ENCODE results near the gene EPHB6.

EPHB6 gene

GRCh38 chr7:142887282-142888015 is 32.6 kb downstream of the EPHB6 start:
- no peak overlapping the region for H3K4me3 ChIP-seq (ENCODE audit: low read length)
- TF ChIP-seq, protein P1, sequence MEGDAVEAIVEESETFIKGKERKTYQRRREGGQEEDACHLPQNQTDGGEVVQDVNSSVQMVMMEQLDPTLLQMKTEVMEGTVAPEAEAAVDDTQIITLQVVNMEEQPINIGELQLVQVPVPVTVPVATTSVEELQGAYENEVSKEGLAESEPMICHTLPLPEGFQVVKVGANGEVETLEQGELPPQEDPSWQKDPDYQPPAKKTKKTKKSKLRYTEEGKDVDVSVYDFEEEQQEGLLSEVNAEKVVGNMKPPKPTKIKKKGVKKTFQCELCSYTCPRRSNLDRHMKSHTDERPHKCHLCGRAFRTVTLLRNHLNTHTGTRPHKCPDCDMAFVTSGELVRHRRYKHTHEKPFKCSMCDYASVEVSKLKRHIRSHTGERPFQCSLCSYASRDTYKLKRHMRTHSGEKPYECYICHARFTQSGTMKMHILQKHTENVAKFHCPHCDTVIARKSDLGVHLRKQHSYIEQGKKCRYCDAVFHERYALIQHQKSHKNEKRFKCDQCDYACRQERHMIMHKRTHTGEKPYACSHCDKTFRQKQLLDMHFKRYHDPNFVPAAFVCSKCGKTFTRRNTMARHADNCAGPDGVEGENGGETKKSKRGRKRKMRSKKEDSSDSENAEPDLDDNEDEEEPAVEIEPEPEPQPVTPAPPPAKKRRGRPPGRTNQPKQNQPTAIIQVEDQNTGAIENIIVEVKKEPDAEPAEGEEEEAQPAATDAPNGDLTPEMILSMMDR (IDR thresholded peaks at IDR 0.05; ENCODE audit: insufficient read depth, low read depth, low read length, missing control alignments), result no peak
- DNase-seq (ENCODE audit: low read depth), result no peak

DNA sequence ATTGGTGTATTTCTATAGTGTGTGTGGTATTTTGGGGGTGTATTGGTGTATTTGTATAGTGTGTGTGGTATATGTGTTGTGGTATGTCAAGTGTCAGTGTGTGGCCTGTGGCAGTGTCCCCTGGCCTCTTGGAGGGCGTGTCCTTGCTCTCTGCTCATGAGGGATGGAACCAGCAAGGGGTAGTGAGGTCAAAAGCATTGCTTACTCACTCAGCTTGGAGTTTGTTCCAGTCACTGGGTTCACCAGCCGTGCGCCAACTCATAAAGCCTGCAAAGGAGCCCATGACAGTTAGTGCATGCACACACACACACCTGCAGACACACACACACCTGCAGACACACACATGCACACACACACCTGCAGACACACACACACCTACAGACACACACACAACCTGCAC is 34.9 kb downstream of the EPHB6 start:
- DNase-seq (ENCODE audit: low read depth), result no peak
- TF ChIP-seq, protein P1 (IDR thresholded peaks at IDR 0.05; ENCODE audit: insufficient read depth, low read depth, low read length, missing control alignments), result no peak
- no peak overlapping the region for H3K4me3 ChIP-seq (ENCODE audit: low read length)

DNA sequence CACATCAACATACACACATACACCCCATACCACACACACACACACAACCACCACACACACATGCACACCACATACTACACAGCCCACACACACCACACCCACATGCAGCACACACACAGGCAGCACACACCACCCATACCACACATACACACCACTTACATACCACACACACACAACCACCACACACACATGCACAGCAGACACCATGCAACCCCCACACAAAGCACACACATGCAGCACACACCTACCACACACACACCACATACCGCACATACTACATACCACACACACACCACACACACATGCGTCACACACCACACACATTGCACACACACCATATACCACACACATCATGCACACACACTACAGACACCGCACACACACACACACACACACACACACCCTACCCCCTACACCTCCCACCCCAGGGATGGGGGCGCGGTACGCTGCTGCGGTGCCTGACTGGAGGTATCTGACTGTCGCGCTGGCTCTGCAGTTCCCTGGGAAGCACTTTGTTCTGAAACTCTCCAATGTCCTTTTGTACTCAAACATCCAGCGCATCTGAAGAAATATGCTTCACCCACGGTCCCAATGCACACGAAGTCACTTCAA is 36.1 kb downstream of the EPHB6 start:
- DNase-seq (ENCODE audit: low read depth), result no peak
- H3K4me3 ChIP-seq (ENCODE audit: low read length), result no peak overlapping the region
- TF ChIP-seq, protein P1 (IDR thresholded peaks at IDR 0.05; ENCODE audit: insufficient read depth, low read depth, low read length, missing control alignments), result no peak

DNA sequence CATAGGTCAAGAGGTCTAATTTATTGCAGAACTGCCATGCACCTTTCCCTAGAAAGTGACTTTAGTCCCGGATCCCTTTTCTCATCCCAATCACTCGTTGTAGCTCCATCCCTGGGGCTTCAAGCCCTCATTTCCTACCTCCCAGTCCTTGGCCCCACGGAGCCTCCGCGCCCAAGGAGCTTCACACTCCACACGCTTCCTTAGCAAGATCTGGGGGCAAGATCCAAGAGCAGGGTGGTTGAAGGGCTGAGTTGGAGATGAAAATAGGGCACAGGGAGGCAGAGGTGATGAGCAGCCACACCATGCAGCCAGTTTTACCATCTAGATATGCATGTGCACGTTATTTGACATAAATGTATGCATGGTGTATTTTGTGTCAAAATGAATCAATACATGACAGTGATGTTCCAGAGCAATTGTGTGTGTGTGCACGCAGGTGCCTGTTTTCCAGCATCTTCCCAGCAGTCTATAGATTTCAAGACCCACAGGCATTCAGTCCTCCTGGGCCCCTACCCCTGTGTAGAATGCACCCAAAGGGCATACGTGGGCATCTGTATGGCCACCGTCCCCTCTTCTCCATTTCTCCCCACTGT is 36.7 kb downstream of the EPHB6 start:
- TF ChIP-seq, protein P1 (IDR thresholded peaks at IDR 0.05; ENCODE audit: insufficient read depth, low read depth, low read length, missing control alignments), result no peak
- H3K4me3 ChIP-seq (ENCODE audit: low read length), result no peak overlapping the region
- no peak for DNase-seq (ENCODE audit: low read depth)

DNA sequence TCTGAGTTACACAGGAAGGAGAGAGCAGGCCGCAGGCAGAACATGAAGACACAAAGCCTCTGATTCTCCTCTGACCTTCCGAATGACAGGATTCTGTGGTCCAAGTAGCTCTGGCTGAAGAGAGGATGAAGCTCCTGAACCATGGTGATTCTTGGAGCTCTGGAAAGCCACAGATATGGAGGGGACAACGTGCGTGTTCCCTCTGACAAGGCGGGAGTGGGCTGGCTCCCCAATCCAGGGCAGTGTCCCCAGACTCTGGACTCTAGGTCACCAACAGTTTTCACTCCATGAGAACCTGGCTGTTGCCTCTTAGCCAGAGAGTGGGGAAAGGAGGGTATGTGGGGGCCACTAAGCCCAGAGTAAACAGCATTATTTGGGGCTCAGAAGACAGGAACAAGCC is 38.1 kb downstream of the EPHB6 start:
- H3K4me3 ChIP-seq (ENCODE audit: low read length), result no peak overlapping the region
- no peak for DNase-seq (ENCODE audit: low read depth)
- TF ChIP-seq, protein P1 (IDR thresholded peaks at IDR 0.05; ENCODE audit: insufficient read depth, low read depth, low read length, missing control alignments), result no peak

GRCh38 chr7:142894112-142894984 is 39.5 kb downstream of the EPHB6 start:
- no peak for DNase-seq (ENCODE audit: low read depth)
- TF ChIP-seq, protein P1 (IDR thresholded peaks at IDR 0.05; ENCODE audit: insufficient read depth, low read depth, low read length, missing control alignments), result no peak
- H3K4me3 ChIP-seq (ENCODE audit: low read length), result no peak overlapping the region

Data from epithelial cell of esophagus (primary cell).